ENCODE results near the gene BCL2L2.

BCL2L2 gene

GRCh38 chr14:23301288-23301968 lies 5.2 kb upstream of the BCL2L2 start:
- peaks cover 3% of the 10 kb centered on the region for H3K4me1 ChIP-seq (ENCODE audit: insufficient read depth, insufficient read length)
- peak; percentile 98 for DNase-seq (ENCODE audit: low read depth, low spot score)
- H3K9me3 ChIP-seq (ENCODE audit: insufficient read depth, low read length) = no peaks in the 10 kb centered on the region
- TF ChIP-seq ZNF274 (IDR thresholded peaks at IDR 0.05; ENCODE audit: low read depth, low read length) = no peak
- no peak for TF ChIP-seq YY1 (IDR thresholded peaks at IDR 0.05; ENCODE audit: insufficient read depth, insufficient read length)
- H3K4me3 ChIP-seq (ENCODE audit: insufficient read length, low read depth) = peak overlapping the region; percentile 63
- H3K27me3 ChIP-seq (ENCODE audit: insufficient read depth, insufficient read length) = peaks cover 66% of the 10 kb centered on the region
- H3K9ac ChIP-seq (ENCODE audit: insufficient read length, low read depth) = peak overlapping the region; percentile 87
- no peaks in the 10 kb centered on the region for H3K36me3 ChIP-seq (ENCODE audit: insufficient read depth, insufficient read length, low read length)

- no peak for DNase-seq (ENCODE audit: low read depth, low spot score)
Measured at GRCh38 chr14:23301969-23302289, 4.7 kb upstream of the BCL2L2 start.

GRCh38 chr14:23302290-23303225 lies 4.1 kb upstream of the BCL2L2 start, which contains the start of gene PPP1R3E:
TSS of gene PPP1R3E (minus strand) at chr14:23302859. CDS start at chr14:23302576, 283 bp downstream.
- peaks cover 4% of the 10 kb centered on the region for H3K4me1 ChIP-seq (ENCODE audit: insufficient read depth, insufficient read length)
- peak within 1 kb of the TSS; percentile 83 for H3K9ac ChIP-seq (ENCODE audit: insufficient read length, low read depth)
- no peak for DNase-seq (ENCODE audit: low read depth, low spot score)
- peaks cover 2% of the 10 kb centered on the region for H3K36me3 ChIP-seq (ENCODE audit: insufficient read depth, insufficient read length, low read length)
- H3K4me3 ChIP-seq (ENCODE audit: insufficient read length, low read depth) = peak within 1 kb of the TSS; percentile 63
- TF ChIP-seq ZNF274 (IDR thresholded peaks at IDR 0.05; ENCODE audit: low read depth, low read length) (no peak), SUZ12 (IDR thresholded peaks at IDR 0.05; ENCODE audit: extremely low read depth, insufficient read depth, insufficient read length) (no peak), YY1 (IDR thresholded peaks at IDR 0.05; ENCODE audit: insufficient read depth, insufficient read length) (no peak)
- H3K27me3 ChIP-seq (ENCODE audit: insufficient read depth, insufficient read length) = peaks cover 55% of the 10 kb centered on the region
- H3K9me3 ChIP-seq (ENCODE audit: insufficient read depth, low read length) = no peaks in the 10 kb centered on the region

More at GRCh38 chr14:23301969-23302289, 4.7 kb upstream of the BCL2L2 start:
- H3K27me3 ChIP-seq (ENCODE audit: insufficient read depth, insufficient read length) = peaks cover 61% of the 10 kb centered on the region
- peaks cover 3% of the 10 kb centered on the region for H3K4me1 ChIP-seq (ENCODE audit: insufficient read depth, insufficient read length)
- peak overlapping the region; percentile 63 for H3K4me3 ChIP-seq (ENCODE audit: insufficient read length, low read depth)
- TF ChIP-seq SUZ12 (IDR thresholded peaks at IDR 0.05; ENCODE audit: extremely low read depth, insufficient read depth, insufficient read length) (no peak), ZNF274 (IDR thresholded peaks at IDR 0.05; ENCODE audit: low read depth, low read length) (no peak), YY1 (IDR thresholded peaks at IDR 0.05; ENCODE audit: insufficient read depth, insufficient read length) (no peak)
- peak overlapping the region; percentile 83 for H3K9ac ChIP-seq (ENCODE audit: insufficient read length, low read depth)
- H3K9me3 ChIP-seq (ENCODE audit: insufficient read depth, low read length) = no peaks in the 10 kb centered on the region
- H3K36me3 ChIP-seq (ENCODE audit: insufficient read depth, insufficient read length, low read length) = no peaks in the 10 kb centered on the region

GRCh38 chr14:23307146-23307530 lies 505 bp downstream of the BCL2L2 start:
- TF ChIP-seq YY1 (IDR thresholded peaks at IDR 0.05; ENCODE audit: insufficient read depth, insufficient read length) (no peak), SUZ12 (IDR thresholded peaks at IDR 0.05; ENCODE audit: extremely low read depth, insufficient read depth, insufficient read length) (no peak), ZNF274 (IDR thresholded peaks at IDR 0.05; ENCODE audit: low read depth, low read length) (no peak)
- H3K9ac ChIP-seq (ENCODE audit: insufficient read length, low read depth) = peak overlapping the region; percentile 98

GRCh38 chr14:23307687-23308644 lies 1.3 kb downstream of the BCL2L2 start:
- no peak for TF ChIP-seq YY1 (IDR thresholded peaks at IDR 0.05; ENCODE audit: insufficient read depth, insufficient read length)
- TF ChIP-seq ZNF274 (IDR thresholded peaks at IDR 0.05; ENCODE audit: low read depth, low read length) = no peak
- TF ChIP-seq SUZ12 (IDR thresholded peaks at IDR 0.05; ENCODE audit: extremely low read depth, insufficient read depth, insufficient read length) = no peak
- DNase-seq (ENCODE audit: low read depth, low spot score) = no peak
- Histone ChIP-seq H3K9ac (ENCODE audit: insufficient read length, low read depth) (peak overlapping the region; percentile 98), H3K4me1 (ENCODE audit: insufficient read depth, insufficient read length) (peaks cover 4% of the 10 kb centered on the region), H3K36me3 (ENCODE audit: insufficient read depth, insufficient read length, low read length) (peaks cover 53% of the 10 kb centered on the region), H3K27me3 (ENCODE audit: insufficient read depth, insufficient read length) (peaks cover 21% of the 10 kb centered on the region), H3K9me3 (ENCODE audit: insufficient read depth, low read length) (no peaks in the 10 kb centered on the region), H3K4me3 (ENCODE audit: insufficient read length, low read depth) (peak overlapping the region; percentile 90)

More at GRCh38 chr14:23307146-23307530, 505 bp downstream of the BCL2L2 start:
- H3K4me1 ChIP-seq (ENCODE audit: insufficient read depth, insufficient read length) = peaks cover 4% of the 10 kb centered on the region
- DNase-seq (ENCODE audit: low read depth, low spot score) = no peak
- peak overlapping the region; percentile 90 for H3K4me3 ChIP-seq (ENCODE audit: insufficient read length, low read depth)
- no peaks in the 10 kb centered on the region for H3K9me3 ChIP-seq (ENCODE audit: insufficient read depth, low read length)
- H3K27me3 ChIP-seq (ENCODE audit: insufficient read depth, insufficient read length) = peaks cover 22% of the 10 kb centered on the region
- peaks cover 47% of the 10 kb centered on the region for H3K36me3 ChIP-seq (ENCODE audit: insufficient read depth, insufficient read length, low read length)

GRCh38 chr14:23308721-23309445 lies 2.2 kb downstream of the BCL2L2 start:
- peaks cover 53% of the 10 kb centered on the region for H3K36me3 ChIP-seq (ENCODE audit: insufficient read depth, insufficient read length, low read length)
- no peak for TF ChIP-seq YY1 (IDR thresholded peaks at IDR 0.05; ENCODE audit: insufficient read depth, insufficient read length)
- TF ChIP-seq ZNF274 (IDR thresholded peaks at IDR 0.05; ENCODE audit: low read depth, low read length) = no peak
- H3K9me3 ChIP-seq (ENCODE audit: insufficient read depth, low read length) = no peaks in the 10 kb centered on the region
- H3K4me3 ChIP-seq (ENCODE audit: insufficient read length, low read depth) = no peak overlapping the region
- no peak overlapping the region for H3K9ac ChIP-seq (ENCODE audit: insufficient read length, low read depth)
- no peak for DNase-seq (ENCODE audit: low read depth, low spot score)
- H3K4me1 ChIP-seq (ENCODE audit: insufficient read depth, insufficient read length) = peaks cover 4% of the 10 kb centered on the region
- peaks cover 13% of the 10 kb centered on the region for H3K27me3 ChIP-seq (ENCODE audit: insufficient read depth, insufficient read length)

All from NT2/D1 (cell line).